Stimulated activated CD4-positive, alpha-beta T cell treated with anti-CD3 and anti-CD28 coated beads, Interleukin-1b, Interleukin-23, amount 100 ng/mL, for 24 hours (primary cell): Measurements from ENCODE around the gene ABCA4.
"Not testable (repeated sequence)": the region's sequence is repeated elsewhere in the genome, so short reads cannot be mapped to it uniquely, and the experiment has no call there.

ENCODE experiments used
- DNase-seq, 4 experiments: peaks; one replicate each; pipeline ENCODE4 v3.0.0-alpha.2; 2020; ENCODE audit warnings: low read depth in 4 of 4, low spot score in 1 of 4

ABCA4 gene

DNA sequence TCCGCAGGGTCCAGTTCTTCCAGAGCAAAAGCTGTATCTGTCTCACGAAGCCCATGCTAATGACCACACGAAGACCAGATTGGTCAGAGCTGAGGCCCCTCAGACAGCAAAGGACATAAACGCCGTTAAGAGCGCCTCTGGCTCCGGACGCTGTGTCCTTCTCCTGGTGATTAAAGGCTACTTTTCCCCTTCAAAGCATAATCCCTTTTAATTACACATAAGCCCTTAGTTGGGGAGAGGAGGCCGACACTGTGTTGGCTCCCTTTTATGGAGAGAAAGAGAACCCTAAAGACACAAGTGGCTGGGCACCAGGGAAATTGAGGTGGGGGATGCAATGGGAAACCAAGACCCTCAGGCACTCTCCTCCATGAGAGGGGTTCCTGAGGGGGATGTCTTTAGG, at the start of gene ABCA4:
Gene ABCA4, minus strand, starts transcription at position 158 of the 400 bp plus-strand sequence. Its CDS starts 103 bp downstream, at position 55.
- DNase-seq: no peak

DNA sequence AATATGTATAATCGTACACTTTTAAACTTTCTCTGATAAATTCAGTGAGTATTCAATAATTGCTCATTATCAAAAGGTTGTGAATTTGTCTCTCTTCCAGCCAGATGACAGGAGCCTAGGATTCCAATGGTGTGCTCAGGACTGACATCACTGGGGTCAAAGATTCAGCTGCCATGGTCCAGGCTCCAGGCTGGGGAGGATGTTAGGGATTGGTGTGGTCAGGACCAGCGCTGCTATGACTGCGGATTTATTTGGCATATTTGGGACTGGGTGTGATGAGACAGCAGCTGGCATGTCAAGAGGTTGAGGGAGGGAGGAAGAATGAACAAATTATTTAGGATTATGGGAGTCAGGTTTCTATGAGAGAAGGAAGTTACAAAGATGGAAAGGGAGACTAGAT, 48.2 kb upstream of the ABCA4 start:
- no peak for DNase-seq

DNA sequence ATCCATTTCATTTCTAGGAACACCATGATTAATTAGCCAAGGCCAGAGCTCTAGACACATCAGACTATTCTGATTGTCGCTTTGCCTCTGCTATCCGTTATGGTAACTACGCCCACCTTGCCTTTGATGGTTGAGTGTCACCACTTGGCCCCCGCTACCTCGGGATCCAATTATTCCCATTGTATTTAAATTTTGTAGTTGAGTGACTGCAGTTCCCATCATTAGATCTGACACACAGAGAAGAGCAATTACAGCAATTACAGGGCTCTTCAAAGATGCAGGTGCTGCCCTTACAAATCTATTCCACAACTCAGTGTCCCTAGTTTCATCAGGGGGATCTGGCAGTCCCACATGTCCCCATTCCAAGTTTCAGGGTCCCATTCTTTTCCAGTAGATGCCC, 44.9 kb upstream of the ABCA4 start:
- DNase-seq: no peak

DNA sequence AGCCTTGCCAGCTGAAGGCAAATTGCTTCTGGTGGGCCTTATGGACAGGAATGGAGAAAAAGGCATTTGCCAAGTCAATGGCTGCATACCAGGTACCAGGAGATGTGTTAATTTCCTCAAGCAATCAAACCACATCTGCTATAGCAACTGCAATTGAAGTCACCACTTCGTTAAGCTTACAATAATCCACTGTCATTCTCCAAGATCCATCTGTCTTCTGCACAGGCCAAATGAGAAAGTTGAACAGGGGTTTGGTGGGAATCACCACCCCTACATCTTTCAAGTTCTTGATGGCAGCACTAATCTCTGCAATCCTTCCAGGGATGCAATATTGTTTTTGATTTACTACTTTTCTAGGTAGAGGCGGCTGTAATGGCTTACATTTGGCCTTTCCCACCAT, 43.9 kb upstream of the ABCA4 start:
- not testable (repeated sequence) for DNase-seq

DNA sequence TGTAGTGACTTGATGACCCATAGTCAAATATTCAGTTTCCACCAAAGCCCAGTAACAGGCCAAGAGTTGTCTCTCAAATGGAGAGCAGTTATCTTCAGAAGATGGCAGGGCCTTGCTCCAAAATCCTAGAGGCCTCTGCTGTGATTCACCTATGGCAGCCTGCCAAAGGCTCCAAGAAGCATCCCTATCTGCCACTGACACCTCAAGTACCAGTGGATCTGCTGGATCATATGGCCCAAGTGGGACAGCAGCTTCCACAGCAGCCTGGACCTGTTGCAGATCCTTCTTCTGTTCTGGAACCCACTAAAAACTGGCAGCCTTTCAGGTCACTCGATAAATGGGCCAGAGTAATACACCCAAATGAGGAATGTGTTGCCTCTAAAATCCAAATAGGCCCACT, 43.2 kb upstream of the ABCA4 start:
- not testable (repeated sequence) for DNase-seq

DNA sequence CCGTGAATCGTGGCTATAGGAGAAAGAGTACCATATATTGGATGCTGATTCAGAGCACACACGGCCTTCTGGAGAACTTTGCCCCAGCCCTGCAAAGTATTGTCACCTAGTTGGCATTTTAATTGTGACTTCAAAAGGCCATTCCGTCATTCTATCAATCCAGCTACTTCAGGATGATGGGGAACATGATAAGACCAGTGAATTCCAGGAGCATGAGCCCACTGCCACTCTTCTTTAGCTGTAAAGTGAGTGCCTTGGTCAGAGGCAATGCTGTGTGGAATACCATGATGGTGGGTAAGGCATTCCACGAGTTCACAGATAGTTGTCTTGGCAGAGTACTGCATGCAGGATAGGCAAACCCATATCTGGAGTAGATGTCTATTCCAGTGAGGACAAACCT, 42.3 kb upstream of the ABCA4 start:
- DNase-seq: not testable (repeated sequence)

DNA sequence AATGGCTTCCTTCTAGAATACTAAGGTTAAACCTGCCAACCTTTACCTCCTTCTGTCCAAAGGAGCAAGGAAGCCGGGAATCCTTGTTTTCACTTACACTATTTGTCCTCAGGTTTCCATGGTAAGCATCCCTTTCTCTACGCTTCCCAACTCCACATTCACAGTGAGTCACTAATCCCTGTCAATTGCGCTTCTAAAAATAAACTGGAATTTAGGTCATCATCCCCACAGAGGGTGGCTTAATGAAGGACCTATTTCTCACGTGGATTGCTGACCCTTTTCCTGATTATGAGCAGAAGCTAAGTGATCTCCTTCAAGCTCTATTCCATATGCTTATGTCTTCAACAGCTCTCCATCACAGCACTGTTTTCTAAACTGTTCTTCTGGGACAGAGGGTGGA, 39.9 kb upstream of the ABCA4 start:
- no peak for DNase-seq

DNA sequence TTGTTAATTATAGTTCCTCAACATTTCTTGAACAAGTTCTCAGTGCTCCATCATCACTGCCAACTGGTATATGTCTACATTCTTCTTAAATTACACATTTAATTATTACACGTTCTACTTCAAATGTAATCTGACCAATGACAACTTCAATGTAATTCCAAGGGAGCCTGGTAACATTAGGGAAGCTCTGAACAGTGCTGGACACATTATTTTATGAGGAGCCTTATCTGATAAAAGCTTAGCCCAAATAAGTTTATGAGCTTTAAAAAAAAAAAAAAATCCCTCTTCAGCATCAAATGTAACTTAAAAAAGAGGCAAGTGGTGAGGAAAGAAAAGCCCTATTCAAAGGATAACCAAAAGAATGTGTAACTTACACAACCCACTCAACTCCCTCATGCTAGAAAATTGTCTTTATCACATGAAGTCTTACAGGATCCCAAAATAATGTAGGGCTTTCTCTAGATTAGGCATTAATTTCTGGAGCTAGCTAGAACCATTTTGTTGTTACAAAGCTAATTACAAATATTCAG, 35.2 kb upstream of the ABCA4 start:
- no peak for DNase-seq

DNA sequence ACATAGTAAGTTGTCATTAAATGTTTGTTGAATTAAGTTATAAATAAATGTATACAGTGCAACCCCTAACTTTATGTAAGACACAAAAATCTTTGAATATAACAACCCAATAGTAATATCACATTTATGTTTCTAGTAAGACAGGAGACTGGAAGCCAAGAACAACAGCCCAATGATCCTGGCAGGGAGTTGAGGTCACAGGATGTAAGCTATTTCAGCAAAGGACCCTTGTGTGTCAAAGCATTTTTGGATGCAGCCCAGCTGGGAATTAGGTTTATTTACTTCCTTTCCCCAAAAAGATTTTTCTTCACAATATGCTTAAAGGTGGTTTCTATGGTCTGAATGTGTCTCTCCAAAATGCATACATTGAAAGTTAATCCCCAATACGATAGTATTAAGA, 34.0 kb upstream of the ABCA4 start:
- DNase-seq: no peak

DNA sequence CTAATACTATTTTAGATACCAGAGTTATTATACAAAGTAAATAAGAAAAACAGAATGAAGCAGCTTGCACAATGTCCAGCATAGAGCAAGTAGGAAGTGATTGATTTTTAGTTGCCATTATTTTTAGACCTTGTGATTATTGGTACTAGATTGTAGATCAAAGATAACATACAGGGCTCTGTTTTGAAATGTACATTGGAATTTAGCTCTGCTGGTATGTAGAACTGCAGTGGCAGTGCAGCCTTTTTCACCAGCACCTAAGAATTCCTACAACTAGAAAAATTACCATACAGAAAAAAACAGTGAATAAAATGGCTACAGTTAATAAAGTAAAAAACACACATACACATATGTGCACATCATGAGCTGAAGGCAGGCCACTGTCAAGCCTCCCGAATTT, 32.2 kb upstream of the ABCA4 start:
- DNase-seq: no peak

DNA sequence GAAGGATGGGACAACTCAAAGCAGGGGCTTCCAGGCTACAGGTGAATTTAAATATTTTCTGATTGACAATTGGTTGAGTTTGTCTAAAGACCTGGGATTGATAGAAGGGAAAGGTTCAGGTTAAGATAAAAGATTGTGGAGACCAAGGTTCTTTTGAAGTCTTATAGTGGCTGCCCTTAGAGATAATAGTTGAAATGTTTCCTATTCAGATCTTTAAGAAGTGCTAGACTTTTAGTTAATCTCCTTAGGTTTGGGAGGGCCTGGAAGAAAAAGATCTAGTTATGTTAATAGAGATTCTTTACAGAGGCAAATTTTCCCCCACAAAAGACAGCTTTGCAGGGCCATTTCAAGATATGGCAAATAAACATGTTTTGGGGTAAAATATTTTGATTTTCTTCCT, 28.2 kb upstream of the ABCA4 start:
- not testable (repeated sequence) for DNase-seq

DNA sequence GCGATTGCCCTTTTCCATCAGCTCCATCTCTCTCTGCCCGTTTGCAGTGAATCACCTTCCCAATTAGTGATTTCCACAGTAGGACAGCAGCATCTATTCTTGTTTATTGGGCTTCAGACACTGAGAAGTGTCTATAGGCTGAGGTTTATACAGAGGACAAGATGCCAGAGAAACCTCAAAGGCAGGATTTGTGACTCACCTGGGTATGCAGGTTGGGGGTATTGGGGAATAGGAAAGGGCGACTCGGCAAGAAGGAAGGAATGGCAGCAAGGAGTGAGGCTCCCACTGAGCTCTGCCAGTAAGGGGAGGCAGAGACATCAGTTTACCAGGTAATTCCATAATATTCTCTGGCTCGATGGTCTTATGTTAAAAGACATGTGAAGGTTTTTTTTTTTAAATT, 25.3 kb upstream of the ABCA4 start:
- no peak for DNase-seq

DNA sequence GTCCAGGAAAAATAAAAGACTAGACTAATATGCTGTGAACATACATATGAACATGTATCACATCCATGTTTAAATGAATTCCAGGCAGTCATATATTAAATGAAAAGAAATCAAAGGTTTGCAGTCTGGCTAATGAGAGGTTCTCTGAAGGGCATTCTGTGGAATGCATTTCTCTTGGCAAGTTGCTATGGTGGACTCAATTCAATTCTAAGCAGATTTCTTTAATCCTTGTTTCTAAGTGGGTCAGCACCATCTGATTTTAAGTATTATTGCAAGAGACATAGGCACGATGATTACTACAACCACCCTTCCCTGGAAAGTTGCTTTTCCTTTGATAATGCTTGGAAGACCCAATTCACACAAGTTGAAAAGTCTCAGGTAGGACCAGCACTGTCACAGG, 23.9 kb upstream of the ABCA4 start:
- DNase-seq: no peak

DNA sequence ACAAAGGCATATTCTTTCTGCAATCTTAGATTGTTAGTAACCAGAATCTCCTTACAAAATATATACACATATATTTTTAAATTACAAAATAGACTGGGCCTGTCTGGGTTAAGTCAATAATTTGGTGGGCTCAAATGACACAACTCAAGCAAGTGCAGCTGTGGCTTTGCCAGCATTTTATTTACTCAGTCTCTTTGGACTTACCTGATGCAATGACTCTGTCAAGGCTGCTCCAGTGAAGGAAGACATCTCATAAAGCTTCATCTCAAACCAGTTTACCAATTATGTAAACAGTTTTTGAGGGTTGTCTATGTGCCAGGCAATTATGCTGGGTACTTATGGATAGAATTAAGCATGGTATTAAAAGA, 22.8 kb upstream of the ABCA4 start:
- DNase-seq: no peak

DNA sequence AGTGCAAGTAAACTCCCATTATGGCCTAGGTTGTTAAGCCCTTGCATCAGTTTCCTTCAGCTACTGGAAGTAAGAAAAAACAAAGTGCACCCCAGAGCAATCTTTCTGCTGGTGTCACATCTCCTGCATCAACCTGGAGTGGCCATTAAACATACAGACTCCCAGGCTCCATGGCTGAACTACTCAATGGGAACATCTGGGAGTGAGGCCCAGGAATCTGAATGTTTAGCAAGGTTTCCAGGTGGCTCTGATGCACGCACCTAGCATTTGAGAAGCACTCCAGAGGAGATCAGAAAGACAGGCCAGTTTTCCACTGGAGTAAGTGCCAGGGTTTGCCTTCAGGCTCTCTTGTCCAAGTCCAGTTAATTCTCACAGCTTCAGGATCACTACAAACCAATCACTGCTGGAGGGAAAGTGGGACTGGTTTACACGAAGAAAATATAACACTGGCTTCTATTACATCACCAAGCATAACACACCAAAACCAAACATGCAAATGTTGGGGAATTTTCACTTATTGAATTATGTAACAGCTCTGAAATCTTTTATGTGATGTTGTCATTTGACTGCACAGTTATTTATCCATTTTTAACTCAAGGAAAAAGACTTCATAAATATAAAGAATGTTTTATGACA, 22.3 kb upstream of the ABCA4 start:
- no peak for DNase-seq

DNA sequence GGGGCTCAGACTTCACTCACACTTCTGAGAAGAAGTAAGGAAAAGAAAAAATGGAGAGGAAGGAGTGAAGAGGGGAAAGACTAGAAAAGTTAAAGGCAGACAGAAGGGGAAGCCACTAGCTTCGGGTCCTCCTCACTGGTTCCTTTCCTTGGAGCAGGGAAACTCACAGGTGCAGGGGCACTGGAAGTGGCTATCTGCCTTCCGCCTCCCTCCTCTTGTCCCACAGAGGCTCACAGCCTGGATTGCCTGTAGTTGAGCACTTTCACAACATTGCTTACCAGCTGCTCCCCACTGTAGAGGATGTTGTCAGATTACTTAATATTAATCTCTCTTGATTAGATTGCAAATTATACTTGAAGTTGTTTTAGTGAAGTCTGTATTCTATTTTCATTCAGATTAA, 21.6 kb upstream of the ABCA4 start:
- no peak for DNase-seq

DNA sequence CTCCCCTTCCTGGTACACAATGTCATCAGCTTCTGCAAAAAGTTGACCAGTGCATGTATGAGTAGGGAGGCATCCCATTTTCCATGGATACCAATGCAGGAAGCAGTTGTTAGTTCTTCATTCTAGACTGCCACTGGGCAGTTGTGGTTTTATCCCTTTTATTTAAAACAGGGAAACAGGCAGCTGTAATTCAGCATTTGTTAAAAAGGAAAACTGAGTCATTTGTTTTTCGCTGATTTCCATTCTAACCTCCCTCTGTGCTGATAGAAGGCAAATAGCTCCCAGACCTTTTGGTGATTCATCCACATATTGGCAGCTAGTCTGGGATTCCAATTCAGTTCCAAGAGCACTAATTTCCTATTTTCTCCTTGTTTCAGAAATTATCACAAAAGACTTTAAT, 21.1 kb upstream of the ABCA4 start:
- no peak for DNase-seq

DNA sequence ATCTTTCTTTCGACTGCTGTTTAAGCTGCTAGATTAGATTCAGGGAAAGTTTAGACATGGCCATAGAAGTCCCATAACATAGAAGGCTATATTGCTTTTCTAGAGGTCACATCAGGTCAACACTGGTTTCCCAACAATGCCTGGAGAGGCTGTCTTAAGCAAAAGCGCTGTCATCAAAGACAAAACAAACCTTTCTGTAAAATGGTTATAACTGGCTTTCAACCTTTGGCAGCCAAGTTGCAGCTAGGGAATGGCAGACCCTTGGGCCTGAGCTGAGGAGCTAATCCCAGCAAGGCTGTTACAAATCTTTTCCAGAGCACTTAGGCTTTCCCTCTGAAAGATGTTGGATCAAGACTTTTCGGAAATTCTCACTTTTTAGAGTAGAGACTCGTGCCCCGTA, 11.2 kb upstream of the ABCA4 start:
- DNase-seq: no peak

DNA sequence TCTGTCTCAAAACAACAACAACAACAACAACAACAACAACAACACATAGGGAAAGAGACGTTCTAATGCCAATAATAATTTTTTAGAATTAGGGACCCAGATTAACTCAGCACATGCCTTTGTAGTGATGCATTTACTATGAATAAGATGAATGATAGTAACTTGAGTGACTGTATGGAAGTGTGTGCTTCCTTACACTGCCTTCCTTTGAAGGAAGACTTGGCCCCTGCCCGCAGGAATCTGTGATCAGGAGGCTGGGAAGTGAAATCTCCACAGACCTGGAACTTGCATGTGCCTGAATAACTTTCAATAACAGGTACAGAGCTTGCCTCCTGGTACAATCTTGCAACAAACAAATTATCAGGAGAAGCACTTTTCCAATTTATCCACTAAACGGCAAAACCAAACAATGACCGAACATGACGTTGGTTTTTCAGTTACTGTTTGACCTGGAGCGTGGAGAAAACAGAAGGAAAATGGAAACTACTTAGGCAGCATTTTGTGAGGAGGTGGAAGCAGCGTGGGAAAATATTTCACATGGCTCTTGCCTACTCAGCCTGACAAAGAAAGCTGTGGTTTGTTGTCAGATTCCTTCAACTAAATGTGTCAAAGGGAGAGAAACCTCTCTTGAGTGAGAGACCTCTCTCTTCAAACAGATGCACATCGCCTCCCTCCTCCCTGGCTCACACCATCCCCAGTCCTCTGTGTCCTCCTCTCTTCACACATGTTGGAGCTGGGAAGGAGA, 10.1 kb upstream of the ABCA4 start:
- no peak for DNase-seq

DNA sequence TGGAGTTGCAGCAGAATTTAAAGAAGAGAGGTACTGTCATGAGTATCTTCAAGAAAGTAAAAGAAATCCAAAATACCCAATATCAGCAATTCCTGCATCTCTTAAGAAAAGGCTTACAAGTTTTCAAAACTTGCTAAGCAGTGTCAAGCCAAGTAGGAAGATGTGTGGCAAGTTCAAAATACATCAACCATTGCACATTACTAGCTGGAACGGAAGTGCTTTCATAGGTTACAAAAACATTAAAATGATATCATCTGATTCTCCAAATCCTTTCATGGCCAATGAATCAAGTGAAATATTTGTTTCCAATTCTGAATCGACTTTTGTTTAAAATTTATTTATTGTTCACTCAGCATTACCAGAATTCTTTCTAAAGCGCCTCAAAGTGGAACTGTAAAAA, 5.7 kb upstream of the ABCA4 start:
- DNase-seq: no peak

DNA sequence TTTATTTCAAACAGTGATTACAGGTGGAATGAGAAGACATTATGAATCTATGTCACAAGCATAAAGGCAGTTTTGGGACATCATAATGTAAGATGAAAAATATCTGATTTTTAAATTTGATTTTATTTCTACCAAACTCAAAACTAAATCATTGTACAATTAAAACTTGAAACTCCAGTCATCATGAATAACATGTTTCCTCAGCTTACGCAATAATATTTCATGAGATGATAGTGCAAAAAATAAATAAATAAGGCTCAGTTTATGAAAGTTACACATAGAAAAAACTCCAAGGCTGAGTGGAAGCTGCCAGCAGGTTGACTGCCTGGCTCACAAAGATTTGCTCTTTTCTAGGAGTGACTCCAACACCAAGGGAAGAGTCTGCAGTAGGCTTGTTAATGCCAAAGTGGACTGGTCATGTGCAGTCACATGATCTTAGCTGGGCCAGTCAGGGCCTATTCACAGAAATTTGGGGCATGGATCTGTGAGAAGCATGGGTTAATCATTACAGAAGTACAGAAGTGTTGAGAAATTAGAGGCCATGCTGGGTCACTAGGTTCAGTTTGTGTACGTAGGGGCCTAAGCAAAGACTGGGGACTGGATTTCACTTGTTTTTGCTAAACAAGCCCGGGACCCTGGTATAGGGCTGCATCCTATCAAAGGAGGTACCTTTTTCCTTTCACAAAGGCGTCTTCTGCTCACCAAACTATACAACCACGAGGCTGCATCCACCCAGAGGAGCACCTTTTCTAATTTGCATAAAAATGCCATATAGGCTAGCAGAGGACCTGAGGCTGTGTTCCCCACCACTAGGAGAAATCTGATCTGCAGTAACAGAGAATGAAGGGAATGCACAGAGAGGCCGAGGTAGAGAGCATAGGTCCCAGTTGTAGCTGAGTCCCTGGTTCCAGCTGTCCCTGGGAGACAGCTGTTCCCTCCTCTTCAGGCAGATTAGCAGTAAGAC, 4.9 kb upstream of the ABCA4 start:
- no peak for DNase-seq

DNA sequence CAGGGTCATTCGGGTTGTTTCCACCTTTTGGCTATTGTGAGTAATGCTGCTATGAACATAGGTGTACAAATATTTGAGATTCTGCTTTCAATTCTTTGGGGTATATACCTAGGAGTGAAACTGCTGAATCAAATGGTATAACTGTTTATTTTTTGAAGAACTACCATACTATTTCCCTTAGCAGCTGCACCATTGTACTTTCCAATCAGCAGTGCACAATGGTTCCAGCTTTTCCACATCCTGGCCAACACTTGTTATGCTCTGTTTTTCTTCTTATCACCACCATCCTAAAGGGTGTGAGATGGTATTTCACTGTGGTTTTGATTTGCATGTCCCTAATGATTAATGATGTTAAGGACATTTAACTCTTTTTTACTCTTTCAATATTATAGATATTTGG, 3.6 kb upstream of the ABCA4 start:
- DNase-seq: no peak
